ENCODE data around the gene PHYHIPL.

DNA sequence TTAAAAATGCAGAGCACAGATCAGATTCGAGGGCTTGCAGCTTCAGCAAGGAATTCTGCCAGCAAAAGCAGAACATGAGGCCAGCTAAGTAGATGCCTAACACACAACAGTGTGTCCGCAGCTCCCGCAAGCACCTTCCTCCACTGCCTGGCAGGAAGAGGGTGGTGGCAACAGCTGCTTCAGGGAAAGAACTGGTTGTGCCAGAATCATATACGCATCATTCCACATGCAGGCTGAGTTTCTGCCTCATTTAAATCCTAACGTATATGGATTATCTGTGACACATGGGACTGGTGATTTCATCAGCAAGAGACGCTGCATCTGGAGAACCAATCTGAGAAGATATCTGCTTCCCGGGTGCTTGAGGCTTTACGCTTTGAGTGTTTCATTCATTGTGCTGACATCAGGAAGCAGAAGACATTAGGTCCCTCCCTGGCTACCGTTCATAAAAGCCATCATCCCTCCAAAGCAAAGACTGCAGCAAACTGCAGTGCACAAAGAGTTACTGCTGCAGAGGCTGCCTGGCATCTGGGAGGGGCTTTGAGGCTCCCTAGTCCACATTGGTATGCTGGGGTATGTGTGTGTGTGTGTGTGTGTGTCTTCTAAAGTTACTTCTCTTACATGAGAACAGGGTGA, 107.1 kb downstream of the PHYHIPL start:
- TF ChIP-seq, protein P1, sequence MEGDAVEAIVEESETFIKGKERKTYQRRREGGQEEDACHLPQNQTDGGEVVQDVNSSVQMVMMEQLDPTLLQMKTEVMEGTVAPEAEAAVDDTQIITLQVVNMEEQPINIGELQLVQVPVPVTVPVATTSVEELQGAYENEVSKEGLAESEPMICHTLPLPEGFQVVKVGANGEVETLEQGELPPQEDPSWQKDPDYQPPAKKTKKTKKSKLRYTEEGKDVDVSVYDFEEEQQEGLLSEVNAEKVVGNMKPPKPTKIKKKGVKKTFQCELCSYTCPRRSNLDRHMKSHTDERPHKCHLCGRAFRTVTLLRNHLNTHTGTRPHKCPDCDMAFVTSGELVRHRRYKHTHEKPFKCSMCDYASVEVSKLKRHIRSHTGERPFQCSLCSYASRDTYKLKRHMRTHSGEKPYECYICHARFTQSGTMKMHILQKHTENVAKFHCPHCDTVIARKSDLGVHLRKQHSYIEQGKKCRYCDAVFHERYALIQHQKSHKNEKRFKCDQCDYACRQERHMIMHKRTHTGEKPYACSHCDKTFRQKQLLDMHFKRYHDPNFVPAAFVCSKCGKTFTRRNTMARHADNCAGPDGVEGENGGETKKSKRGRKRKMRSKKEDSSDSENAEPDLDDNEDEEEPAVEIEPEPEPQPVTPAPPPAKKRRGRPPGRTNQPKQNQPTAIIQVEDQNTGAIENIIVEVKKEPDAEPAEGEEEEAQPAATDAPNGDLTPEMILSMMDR (conservative IDR thresholded peaks at IDR 0.05; ENCODE audit: low read depth, low read length), result no peak
- TF ChIP-seq, protein P2, sequence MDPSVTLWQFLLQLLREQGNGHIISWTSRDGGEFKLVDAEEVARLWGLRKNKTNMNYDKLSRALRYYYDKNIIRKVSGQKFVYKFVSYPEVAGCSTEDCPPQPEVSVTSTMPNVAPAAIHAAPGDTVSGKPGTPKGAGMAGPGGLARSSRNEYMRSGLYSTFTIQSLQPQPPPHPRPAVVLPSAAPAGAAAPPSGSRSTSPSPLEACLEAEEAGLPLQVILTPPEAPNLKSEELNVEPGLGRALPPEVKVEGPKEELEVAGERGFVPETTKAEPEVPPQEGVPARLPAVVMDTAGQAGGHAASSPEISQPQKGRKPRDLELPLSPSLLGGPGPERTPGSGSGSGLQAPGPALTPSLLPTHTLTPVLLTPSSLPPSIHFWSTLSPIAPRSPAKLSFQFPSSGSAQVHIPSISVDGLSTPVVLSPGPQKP (IDR thresholded peaks at IDR 0.05; ENCODE audit: borderline replicate concordance, low read depth, low read length), result no peak
- TF ChIP-seq POLR2A (IDR thresholded peaks at IDR 0.05; ENCODE audit: low read depth, low read length) (no peak), CEBPB (IDR thresholded peaks at IDR 0.05; ENCODE audit: low read depth, low read length) (no peak), BHLHE40 (IDR thresholded peaks at IDR 0.05; ENCODE audit: low read depth, low read length) (no peak), RAD21 (IDR thresholded peaks at IDR 0.05; ENCODE audit: low read length) (no peak), SMC3 (IDR thresholded peaks at IDR 0.05; ENCODE audit: low read depth, low read length) (no peak), RCOR1 (IDR thresholded peaks at IDR 0.05; ENCODE audit: insufficient replicate concordance, low read length) (no peak), MAFK (IDR thresholded peaks at IDR 0.05; ENCODE audit: low read depth, low read length) (no peak), MAZ (IDR thresholded peaks at IDR 0.05; ENCODE audit: borderline replicate concordance, low read depth, low read length) (no peak), RFX5 (IDR thresholded peaks at IDR 0.05; ENCODE audit: low read depth, low read length) (no peak), FOS (IDR thresholded peaks at IDR 0.05; ENCODE audit: low read depth, low read length) (no peak)
- TF ChIP-seq, protein P3, sequence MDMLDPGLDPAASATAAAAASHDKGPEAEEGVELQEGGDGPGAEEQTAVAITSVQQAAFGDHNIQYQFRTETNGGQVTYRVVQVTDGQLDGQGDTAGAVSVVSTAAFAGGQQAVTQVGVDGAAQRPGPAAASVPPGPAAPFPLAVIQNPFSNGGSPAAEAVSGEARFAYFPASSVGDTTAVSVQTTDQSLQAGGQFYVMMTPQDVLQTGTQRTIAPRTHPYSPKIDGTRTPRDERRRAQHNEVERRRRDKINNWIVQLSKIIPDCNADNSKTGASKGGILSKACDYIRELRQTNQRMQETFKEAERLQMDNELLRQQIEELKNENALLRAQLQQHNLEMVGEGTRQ (IDR thresholded peaks at IDR 0.05; ENCODE audit: low read depth, low read length), result no peak
